ENCODE results near the gene NEK9.

- TF ChIP-seq CTCF (IDR thresholded peaks at IDR 0.05) (no peak), POLR2AphosphoS5 (IDR thresholded peaks at IDR 0.05) (no peak)
Observed at GRCh38 chr14:75083271-75083670, 43.6 kb downstream of the NEK9 start.
